RWPE1 (cell line): ENCODE measurements around the gene BCHE.

Source experiments
- CTCF ChIA-PET: fragments of 350-600 bp; sonication (Branson Sonifier 250); formaldehyde crosslinking; extraction: SDS; loops from one replicate; lab custom pipeline; 2021; lab: Yijun Ruan, JAX
- POLR2A ChIA-PET: fragments of 400-600 bp; formaldehyde crosslinking; extraction: SDS; loops from one replicate; lab custom pipeline; 2020; ENCODE audit warnings: antibody characterized with exemption; ENCODE audit not compliant: low non-redundant PET; lab: Yijun Ruan, JAX
- DNase-seq: peaks from one replicate; pipeline ENCODE4 v3.0.0; 2012; ENCODE audit warnings: low spot score
- H3K27ac ChIP-seq: fragments of 450-650 bp; 2 replicates; pipeline ENCODE4 v1.5.1; 2017
- CTCF ChIP-seq: fragments of 450-650 bp; conservative IDR thresholded peaks from 2 replicates; pipeline ENCODE4 v1.5.1; 2017; ENCODE audit warnings: low read depth, mild to moderate bottlenecking

BCHE gene

GRCh38 chr3:165796701-165797100 is 40.5 kb downstream of the BCHE start:
- CTCF ChIA-PET = no interaction called here
- POLR2A ChIA-PET = no interaction called here
- no peak for DNase-seq
- no peak for TF ChIP-seq CTCF
- no peak overlapping the region for H3K27ac ChIP-seq

GRCh38 chr3:165788531-165788930 is 48.7 kb downstream of the BCHE start:
- H3K27ac ChIP-seq = no peak overlapping the region
- ChIA-PET CTCF (no interaction called here), POLR2A (no interaction called here)
- no peak for DNase-seq
- no peak for TF ChIP-seq CTCF

GRCh38 chr3:165786013-165786412 is 51.2 kb downstream of the BCHE start:
- no peak for DNase-seq
- ChIA-PET CTCF (no interaction called here), POLR2A (no interaction called here)

GRCh38 chr3:165784337-165784736 is 52.9 kb downstream of the BCHE start:
- TF ChIP-seq CTCF = no peak

More at GRCh38 chr3:165786013-165786412, 51.2 kb downstream of the BCHE start:
- no peak for TF ChIP-seq CTCF
- H3K27ac ChIP-seq = no peak overlapping the region

GRCh38 chr3:165783383-165783782 is 53.8 kb downstream of the BCHE start:
- H3K27ac ChIP-seq = no peak overlapping the region
- no peak for TF ChIP-seq CTCF
- POLR2A ChIA-PET = no interaction called here
- CTCF ChIA-PET = no interaction called here
- DNase-seq = no peak

More at GRCh38 chr3:165784337-165784736, 52.9 kb downstream of the BCHE start:
- POLR2A ChIA-PET = no interaction called here
- CTCF ChIA-PET = interaction anchor here (0.5 kb wide), 1 partner anchor 1093 kb away, joined by 3 read pairs; no protein-coding TSS in a partner anchor
- DNase-seq = no peak
- no peak overlapping the region for H3K27ac ChIP-seq

GRCh38 chr3:165778891-165779290 is 58.3 kb downstream of the BCHE start:
- H3K27ac ChIP-seq = no peak overlapping the region
- POLR2A ChIA-PET = no interaction called here
- CTCF ChIA-PET = no interaction called here
- no peak for TF ChIP-seq CTCF
- DNase-seq = no peak
